GM19324 (cell line): ENCODE results near the gene MYH14.
A peak's percentile ranks its signal among the peaks of the same experiment; 100 is the strongest.
"Not testable (repeated sequence)": the region's sequence is repeated elsewhere in the genome, so short reads cannot be mapped to it uniquely, and the experiment has no call there.

ENCODE experiments used
- ATAC-seq: cut with Tn5 transposase; IDR thresholded peaks from one replicate; pipeline ENCODE4 v1.9.1; 2021; ENCODE audit warnings: mild to moderate bottlenecking, moderate library complexity; ENCODE audit not compliant: unreplicated experiment, low FRiP score

The MYH14 gene

DNA sequence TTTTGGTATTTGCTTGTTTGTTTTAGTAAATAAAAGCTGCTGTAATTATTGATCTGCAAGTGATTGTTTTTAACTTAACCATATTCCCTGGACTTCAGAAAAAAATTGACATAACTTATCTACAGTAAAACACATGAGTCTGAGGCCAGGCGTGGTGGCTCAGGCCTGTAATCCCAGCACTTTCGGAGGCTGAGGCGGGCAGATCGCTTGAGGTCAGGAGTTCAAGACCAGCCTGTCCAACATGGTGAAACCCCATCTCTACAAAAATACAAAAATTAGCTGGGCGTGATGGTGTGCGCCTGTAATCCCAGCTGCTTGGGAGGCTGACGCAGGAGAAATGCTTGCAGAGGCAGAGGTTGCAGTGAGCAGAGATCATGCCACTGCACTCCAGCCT is 150.1 kb downstream of the MYH14 start:
- ATAC-seq: not testable (repeated sequence)

DNA sequence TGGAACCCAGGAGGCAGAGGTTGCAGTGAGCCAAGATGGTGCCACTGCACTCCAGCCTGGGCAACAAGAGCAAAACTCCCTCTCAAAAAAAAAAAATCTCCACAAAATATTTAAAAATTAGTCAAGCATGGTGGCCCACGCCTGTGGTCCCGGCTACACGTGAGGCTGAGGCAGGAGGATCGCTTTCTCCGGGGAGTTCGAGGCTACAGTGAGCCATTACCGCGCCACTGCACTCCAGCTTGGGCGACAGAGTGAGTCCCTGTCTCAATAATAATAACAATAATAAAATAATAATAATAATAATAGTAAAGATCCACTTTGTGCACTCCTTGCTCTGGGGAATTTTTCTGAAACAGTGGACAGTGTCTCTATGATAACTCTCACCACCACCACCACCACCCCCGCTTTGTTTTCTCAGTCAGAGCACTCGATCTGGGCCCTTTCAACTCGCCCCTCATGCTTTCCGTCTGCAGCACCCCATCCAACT is 153.3 kb downstream of the MYH14 start:
- no peak for ATAC-seq

- peak; percentile 71 for ATAC-seq
Observed at GRCh38 chr19:50357178-50358100, 154.0 kb downstream of the MYH14 start.

DNA sequence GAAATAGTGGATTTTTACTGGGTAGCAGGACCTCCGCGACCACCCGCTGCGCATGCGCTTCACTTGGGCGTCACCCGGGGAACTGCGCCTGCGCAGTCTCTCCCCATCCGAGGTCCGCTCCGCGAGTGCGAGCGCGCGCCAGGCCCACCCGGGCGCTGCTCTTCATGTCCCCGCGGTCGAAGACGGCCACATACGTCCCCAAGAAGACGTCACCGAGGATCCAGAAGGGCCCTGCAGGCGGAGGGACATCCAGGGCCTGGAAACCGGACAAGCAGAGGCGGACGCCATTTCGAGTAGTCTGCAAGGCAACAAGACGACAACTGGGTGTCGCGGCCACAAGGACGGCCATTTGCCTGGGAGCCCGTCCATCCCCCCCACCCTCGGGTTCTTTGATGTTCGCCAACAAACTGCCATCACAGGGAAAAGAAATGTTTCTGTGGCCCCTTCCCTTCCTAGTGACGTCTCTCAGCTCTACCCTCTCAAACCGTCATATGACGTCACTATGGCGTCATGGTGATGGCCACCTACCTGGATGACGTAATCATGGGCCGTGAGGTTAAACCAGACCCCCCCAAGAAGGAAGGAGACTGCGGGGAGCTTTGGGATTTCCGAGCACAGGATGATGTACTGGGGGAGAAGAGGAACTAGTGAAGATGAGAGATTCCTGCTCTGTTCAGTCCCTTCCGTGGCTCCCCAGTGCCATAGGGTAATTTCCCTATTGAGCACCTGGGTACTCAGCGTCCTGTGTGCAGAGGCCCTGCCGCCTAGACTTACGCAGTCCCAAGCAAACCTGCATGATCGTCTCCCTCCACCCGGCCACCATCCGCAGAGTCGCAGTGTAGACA is 155.3 kb downstream of the MYH14 start:
- no peak for ATAC-seq

DNA sequence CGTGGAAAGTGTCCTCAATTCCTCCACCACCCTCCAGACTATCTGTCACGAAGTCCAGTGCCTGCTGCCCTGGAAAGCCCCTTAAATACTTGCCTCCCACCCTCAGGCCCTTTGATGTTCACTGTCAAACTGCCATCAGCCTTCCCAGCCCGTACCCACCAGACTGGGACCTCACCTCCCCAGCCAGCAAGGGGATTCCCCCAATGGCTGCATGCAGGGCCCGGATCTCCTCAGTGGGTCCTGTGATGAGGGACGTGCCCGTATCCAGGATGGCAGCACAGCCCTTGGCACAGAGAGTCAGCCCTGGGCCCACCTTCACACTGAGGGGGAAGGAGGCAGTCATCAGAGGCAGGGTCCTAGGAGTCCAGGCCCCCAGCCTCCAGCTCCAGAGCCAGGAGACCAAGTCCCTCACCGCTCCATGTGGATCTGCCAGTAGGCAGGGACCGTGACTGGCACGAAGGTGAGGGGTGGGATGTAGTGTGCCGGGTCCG is 156.0 kb downstream of the MYH14 start:
- no peak for ATAC-seq
